Osteoblast (primary cell): Measurements from ENCODE around the gene UIMC1. TPM values are rescaled to one million over a fixed set of nuclear protein-coding genes. Genes with fewer than 3 reads are reported as not detected.
A peak's percentile ranks its signal among the peaks of the same experiment; 100 is the strongest.

Experiments
- DNase-seq: peaks from one replicate; pipeline ENCODE4 v3.0.0; 2011; ENCODE audit warnings: low spot score, mixed read lengths; ENCODE audit not compliant: insufficient read length; ENCODE audit errors: missing footprints
- H2AFZ ChIP-seq: 2 replicates; pipeline ENCODE4 v1.6.0; 2011; ENCODE audit warnings: mild to moderate bottlenecking, low read length
- H3K27ac ChIP-seq: 2 replicates; pipeline ENCODE4 v1.5.1; 2011; ENCODE audit warnings: mild to moderate bottlenecking, low read depth, low read length, moderate library complexity
- H3K27me3 ChIP-seq: 2 replicates; pipeline ENCODE4 v1.6.0; 2012; ENCODE audit warnings: mild to moderate bottlenecking, control low read depth, inconsistent platforms, low read length, moderate library complexity; ENCODE audit not compliant: insufficient read depth
- H3K36me3 ChIP-seq: 2 replicates; pipeline ENCODE4 v1.5.1; 2011; ENCODE audit warnings: mild to moderate bottlenecking, low read length, control low read depth, moderate library complexity; ENCODE audit not compliant: insufficient read depth
- H3K4me1 ChIP-seq: 2 replicates; pipeline ENCODE4 v1.5.1; 2011; ENCODE audit warnings: mild to moderate bottlenecking, low read length, control low read depth, moderate library complexity; ENCODE audit not compliant: insufficient read depth
- H3K4me2 ChIP-seq: 2 replicates; pipeline ENCODE4 v1.6.0; 2011; ENCODE audit warnings: mild to moderate bottlenecking, low read length; ENCODE audit not compliant: insufficient read depth
- H3K4me3 ChIP-seq: fragments of 200-600 bp; sonication (generic); 3 replicates; pipeline ENCODE4 v1.5.1; 2012; ENCODE audit warnings: mild to moderate bottlenecking, low read length, inconsistent platforms; ENCODE audit not compliant: insufficient read depth
- H3K79me2 ChIP-seq: 2 replicates; pipeline ENCODE4 v1.6.0; 2012; ENCODE audit warnings: mild to moderate bottlenecking, low read length, control low read depth, inconsistent platforms; ENCODE audit not compliant: insufficient read depth
- H3K9me3 ChIP-seq: 2 replicates; pipeline ENCODE4 v1.5.1; 2011; ENCODE audit warnings: low read depth, low read length, control low read depth
- H4K20me1 ChIP-seq: 2 replicates; pipeline ENCODE4 v1.6.0; 2012; ENCODE audit warnings: mild to moderate bottlenecking, low read length, control low read depth; ENCODE audit not compliant: insufficient read depth
- CTCF ChIP-seq: IDR thresholded peaks from 2 replicates; pipeline ENCODE4 v1.5.1; 2011; ENCODE audit warnings: mild to moderate bottlenecking, low read depth, low read length, moderate library complexity; ENCODE audit errors: extremely low read depth
- total RNA-seq: library from RNA; depleted of rRNA; stranded (reverse); fragments of >200 nt; gene quantifications from 2 replicates; pipeline ENCODE4 v1.2.3, GENCODE V29; 2012

Gene UIMC1
- total RNA-seq, 1 donor = 40.9 TPM

- Histone ChIP-seq H3K27me3 (no peaks in the 10 kb centered on the region), H3K4me3 (no peak overlapping the region), H4K20me1 (peaks cover 22% of the 10 kb centered on the region), H3K36me3 (peaks cover 20% of the 10 kb centered on the region), H3K4me2 (no peak overlapping the region), H3K79me2 (peaks cover 56% of the 10 kb centered on the region), H2AFZ (no peak overlapping the region), H3K4me1 (no peaks in the 10 kb centered on the region), H3K27ac (no peak overlapping the region), H3K9me3 (no peaks in the 10 kb centered on the region)
- TF ChIP-seq CTCF = no peak
- DNase-seq = no peak
Observed at GRCh38 chr5:176980818-176981217, 25.8 kb downstream of the UIMC1 start.

DNA sequence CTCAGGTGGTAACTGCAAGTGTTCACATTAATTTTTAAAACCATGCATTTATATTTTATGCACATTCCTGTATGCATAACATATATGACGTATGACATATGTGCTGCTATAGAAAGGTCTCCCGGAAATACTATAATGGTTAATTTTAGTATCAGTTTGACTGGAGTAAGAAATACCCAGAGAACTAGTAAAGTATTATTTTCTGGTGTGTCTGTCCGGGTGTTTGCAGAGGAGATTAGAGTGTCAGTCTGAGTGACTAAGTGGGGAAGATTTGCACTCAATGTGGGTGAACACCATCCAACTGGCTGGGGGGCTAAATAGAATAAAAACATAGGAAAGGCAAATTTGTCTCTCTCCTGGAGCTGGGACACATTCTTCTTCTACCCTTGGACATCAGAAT lies 26.9 kb downstream of the UIMC1 start:
- no peak overlapping the region for H3K27ac ChIP-seq
- peaks cover 54% of the 10 kb centered on the region for H3K79me2 ChIP-seq
- TF ChIP-seq CTCF = no peak
- H2AFZ ChIP-seq = no peak overlapping the region
- H4K20me1 ChIP-seq = peaks cover 16% of the 10 kb centered on the region
- no peaks in the 10 kb centered on the region for H3K9me3 ChIP-seq
- H3K4me2 ChIP-seq = no peak overlapping the region
- H3K4me3 ChIP-seq = no peak overlapping the region
- H3K4me1 ChIP-seq = no peaks in the 10 kb centered on the region
- no peak for DNase-seq
- peaks cover 21% of the 10 kb centered on the region for H3K36me3 ChIP-seq
- H3K27me3 ChIP-seq = no peaks in the 10 kb centered on the region

DNA sequence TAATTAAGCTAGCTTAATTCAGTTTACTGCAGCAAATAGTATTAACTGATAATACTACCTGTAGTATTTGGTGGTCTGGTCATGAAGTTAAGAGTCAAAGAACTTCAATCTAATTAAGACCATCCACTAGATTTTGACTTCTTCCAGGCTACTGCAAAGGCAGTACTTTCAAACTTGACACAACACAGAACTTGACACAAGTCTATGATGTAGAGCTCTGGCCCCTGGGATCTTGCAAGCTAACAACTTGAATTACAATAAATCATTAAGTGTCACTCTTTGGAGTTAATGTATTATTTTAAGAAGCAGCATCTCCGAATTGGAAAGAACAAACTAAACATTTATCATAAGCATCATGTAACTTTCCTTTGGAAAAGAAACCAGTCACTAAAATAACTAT lies 40.9 kb downstream of the UIMC1 start:
- TF ChIP-seq CTCF = no peak
- Histone ChIP-seq H3K79me2 (peaks cover 2% of the 10 kb centered on the region), H3K27me3 (no peaks in the 10 kb centered on the region), H3K27ac (no peak overlapping the region), H4K20me1 (no peaks in the 10 kb centered on the region), H3K36me3 (peaks cover 31% of the 10 kb centered on the region), H3K4me2 (no peak overlapping the region), H3K4me1 (no peaks in the 10 kb centered on the region), H3K4me3 (no peak overlapping the region), H3K9me3 (no peaks in the 10 kb centered on the region), H2AFZ (no peak overlapping the region)
- no peak for DNase-seq

- Histone ChIP-seq H4K20me1 (peaks cover 23% of the 10 kb centered on the region), H3K4me3 (no peak overlapping the region), H3K36me3 (peaks cover 25% of the 10 kb centered on the region), H3K79me2 (peaks cover 7% of the 10 kb centered on the region), H3K27ac (no peak overlapping the region), H2AFZ (no peak overlapping the region), H3K9me3 (no peaks in the 10 kb centered on the region), H3K4me1 (peaks cover 7% of the 10 kb centered on the region), H3K4me2 (no peak overlapping the region), H3K27me3 (no peaks in the 10 kb centered on the region)
- peak; percentile 40 for TF ChIP-seq CTCF
- DNase-seq = peak; percentile 76
Observed at GRCh38 chr5:176959051-176959450, 47.5 kb downstream of the UIMC1 start.
